Measurements from ENCODE around the gene GHRHR.

- TF ChIP-seq CTCF (IDR thresholded peaks at IDR 0.05): peak; percentile 80 to 91 (median 88)
- TF ChIP-seq POLR2A (IDR thresholded peaks at IDR 0.05): no peak
- no peak for TF ChIP-seq POLR2AphosphoS5 (IDR thresholded peaks at IDR 0.05)
These were observed 19.5 kb downstream of the GHRHR start for GRCh38 chr7:30983042-30983913.
